HG02885 (cell line): ENCODE data around the gene HTT.

ENCODE experiments used
- ATAC-seq: cut with Tn5 transposase; IDR thresholded peaks from one replicate; pipeline ENCODE4 v1.9.1; 2021; ENCODE audit warnings: mild to moderate bottlenecking; ENCODE audit not compliant: unreplicated experiment, poor library complexity

Gene HTT

DNA sequence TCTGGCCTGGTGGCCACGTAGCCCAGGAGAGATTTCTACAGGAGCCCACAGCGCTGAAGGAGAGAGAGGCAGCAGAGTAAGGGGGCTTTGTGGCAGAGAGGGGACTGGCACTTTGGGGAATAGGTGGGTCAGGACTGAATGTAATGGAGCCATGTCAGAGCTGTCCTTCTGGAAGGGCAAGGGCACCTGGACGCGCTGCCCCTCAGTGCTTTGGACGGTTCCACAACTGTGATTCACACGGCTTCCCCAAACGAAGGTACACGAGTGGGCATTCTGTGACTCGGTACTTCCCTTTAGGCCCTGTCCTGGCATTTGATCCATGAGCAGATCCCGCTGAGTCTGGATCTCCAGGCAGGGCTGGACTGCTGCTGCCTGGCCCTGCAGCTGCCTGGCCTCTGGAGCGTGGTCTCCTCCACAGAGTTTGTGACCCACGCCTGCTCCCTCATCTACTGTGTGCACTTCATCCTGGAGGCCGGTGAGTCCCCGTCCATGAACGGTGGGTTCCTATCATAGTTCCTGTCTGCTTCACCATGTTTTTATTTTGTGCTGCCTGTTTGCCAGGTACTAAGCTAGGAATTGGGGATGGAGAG is 139.3 kb downstream of the HTT start:
- ATAC-seq: no peak

- no peak for ATAC-seq
These were observed 140.8 kb downstream of the HTT start for GRCh38 chr4:3215256-3215655.

DNA sequence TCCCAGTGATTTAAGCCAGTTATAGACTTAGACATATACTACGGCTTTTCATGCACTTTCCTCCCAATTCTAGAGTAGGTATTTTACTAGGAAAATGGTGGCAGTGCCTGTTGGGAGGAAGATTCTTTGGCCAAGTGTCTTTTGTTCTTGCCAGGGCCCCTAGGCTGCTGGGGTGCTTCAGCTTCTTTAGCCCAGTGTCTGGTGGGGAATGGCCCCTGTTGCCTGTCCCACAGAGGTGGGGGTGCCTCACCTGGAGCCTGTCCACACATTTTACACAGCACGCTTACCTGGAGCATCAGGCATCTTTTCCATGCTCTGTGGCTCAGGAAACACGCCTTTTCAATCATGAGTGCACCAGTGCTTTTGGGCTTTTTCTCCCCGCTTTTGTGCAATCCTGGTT is 141.3 kb downstream of the HTT start:
- ATAC-seq: no peak

GRCh38 chr4:3217266-3217665 is 142.8 kb downstream of the HTT start:
- no peak for ATAC-seq

GRCh38 chr4:3217771-3218170 is 143.3 kb downstream of the HTT start:
- ATAC-seq: no peak

DNA sequence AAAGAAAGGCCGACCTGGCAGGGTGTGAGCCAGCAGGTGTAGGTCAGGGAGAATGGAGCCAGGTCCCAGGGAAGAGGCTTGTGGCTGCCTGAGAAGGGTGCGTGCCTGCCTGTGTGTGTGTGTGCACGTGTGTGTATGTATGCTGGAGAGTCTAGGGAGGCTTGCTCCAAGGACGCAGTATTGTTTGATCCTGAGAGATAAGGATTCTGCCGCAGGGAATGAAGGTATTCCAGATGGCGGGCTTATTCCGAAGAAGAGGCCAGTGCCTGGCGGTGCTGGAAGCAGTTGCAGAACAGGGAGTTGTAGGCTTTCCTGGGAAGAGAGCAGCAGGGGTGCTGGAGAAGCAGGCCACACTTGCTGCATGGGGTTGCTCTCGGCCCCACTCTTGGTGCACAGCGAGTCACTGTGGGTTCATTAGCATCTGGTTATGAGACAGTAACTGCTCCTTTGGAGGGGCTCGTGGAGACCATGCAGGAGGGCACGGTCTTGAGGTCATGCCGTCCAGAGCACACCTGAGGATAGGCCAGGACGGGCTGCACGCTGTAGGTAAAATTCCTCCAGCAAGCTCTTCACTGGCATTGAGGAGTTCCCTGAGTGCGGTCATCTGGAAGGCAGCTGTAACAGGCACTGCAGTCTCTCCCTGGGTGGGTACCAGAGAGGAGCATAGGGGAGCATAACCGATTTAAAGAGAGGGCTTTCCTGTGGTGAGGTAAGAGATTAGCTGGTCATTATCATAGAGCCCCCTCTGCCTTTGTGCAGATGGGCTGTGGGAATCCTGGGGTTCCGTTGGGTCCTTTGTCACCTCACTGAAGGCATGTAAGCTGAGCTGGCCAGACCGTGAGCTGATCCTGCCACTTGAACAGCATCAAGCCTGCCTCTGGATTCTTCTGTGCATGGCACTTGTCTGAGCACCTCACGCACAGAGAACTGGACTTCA is 144.6 kb downstream of the HTT start:
- ATAC-seq: no peak

GRCh38 chr4:3219761-3220475 is 145.4 kb downstream of the HTT start:
- ATAC-seq: no peak

- no peak for ATAC-seq
These were observed 146.1 kb downstream of the HTT start for GRCh38 chr4:3220476-3221183.

GRCh38 chr4:3221184-3221494 is 146.7 kb downstream of the HTT start:
- ATAC-seq: no peak

GRCh38 chr4:3221996-3222395 is 147.5 kb downstream of the HTT start:
- ATAC-seq: no peak

DNA sequence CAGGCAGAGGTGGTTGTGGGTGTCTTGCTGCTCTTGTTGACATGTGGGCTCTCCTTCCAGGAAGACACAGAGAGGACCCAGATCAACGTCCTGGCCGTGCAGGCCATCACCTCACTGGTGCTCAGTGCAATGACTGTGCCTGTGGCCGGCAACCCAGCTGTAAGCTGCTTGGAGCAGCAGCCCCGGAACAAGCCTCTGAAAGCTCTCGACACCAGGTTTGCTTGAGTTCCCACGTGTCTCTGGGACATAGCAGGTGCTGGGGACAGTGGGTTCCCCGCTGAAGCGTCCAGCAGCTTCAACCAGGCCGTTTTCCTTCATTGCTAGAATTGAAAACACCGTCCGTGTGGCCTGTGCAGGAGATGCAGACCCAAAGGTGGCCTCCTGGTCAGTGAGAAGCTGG is 148.9 kb downstream of the HTT start:
- no peak for ATAC-seq

DNA sequence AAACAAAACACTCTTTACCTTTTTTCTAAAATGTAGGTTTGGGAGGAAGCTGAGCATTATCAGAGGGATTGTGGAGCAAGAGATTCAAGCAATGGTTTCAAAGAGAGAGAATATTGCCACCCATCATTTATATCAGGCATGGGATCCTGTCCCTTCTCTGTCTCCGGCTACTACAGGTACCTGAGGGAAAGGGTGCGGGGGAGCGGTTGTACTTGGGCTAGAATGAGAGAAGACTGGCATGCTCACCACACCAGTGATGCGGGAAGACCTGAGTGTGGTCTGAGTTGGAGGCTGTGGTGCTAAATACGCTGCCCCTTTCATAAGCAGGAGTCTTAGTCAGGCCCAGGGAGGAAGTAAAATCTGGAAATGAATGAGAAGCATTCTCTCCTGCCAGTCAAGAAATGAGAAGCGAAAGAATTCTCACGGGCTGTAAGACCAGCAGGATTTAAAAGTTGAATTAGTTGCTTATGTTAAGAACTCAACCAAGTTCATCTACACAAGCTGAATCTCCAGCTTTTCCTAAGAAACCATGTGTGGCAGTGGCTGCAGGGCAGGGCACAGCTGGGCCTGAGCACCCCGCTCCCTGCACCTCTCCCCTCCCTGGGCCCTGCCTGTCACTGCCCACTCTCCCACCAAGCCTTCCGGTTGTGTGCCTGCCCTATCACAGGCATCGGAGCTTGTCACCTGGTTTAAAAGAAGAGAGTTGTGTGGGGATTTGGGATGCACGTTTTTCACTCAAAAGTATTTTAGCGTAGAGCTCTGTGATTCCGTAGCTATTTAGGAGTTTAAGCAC is 149.7 kb downstream of the HTT start:
- no peak for ATAC-seq

DNA sequence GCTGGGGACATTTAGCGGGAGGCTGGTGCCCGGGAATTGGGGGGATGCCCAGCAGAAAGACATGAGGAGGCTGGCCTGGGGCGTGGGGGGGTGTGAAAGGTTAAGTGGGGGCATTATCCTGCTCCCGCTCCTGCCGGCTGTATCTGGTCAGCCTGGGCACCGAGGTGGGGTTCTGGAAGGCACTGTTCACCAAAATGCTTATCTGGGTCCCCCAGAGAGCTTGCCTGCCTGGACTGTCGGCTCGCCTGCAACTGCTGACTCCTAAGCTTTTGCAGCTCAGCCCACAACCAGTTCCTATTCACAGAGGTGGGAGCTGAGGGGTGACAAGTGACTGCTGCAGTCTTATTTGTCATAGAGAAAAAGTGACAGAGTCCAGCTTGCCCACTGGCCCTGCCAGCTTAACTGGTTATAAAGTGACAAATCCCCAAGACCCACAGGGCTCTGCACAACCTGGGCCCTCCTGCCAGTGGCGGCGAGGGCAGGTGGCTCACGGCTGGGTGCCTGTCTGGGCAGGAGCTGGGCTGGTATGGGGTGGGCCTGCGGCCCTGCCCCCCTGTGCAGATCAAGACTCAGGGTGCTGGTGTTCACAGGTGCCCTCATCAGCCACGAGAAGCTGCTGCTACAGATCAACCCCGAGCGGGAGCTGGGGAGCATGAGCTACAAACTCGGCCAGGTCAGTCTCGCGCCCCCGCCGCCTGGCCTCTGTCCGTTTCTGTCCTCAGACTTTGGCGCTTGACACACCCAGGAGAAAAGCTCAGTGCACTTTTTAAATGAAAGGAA is 150.8 kb downstream of the HTT start:
- ATAC-seq: no peak

GRCh38 chr4:3225936-3226335 is 151.5 kb downstream of the HTT start:
- ATAC-seq: no peak

DNA sequence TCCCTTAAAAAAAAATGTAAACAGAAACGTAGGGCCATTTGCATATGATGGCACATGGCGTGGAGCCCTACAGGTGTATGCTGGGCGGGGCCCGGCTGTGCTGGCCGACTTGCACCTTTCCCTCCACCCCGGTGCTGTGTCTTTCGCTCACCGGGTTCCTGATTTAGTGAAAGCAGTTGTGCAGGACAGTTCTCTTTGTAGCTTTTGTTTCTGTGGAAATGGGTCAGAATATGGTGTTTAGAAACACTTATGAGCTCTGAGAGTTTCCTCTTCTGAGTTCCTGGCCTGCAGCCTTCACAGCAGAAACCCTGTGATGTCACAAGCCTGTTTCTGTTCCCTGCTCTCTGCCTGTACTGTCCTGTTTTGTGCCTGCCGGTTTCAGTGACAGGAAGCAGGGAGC is 152.0 kb downstream of the HTT start:
- ATAC-seq: no peak

- ATAC-seq: no peak
These were observed 152.5 kb downstream of the HTT start for GRCh38 chr4:3226944-3227343.

- no peak for ATAC-seq
These were observed 153.6 kb downstream of the HTT start for GRCh38 chr4:3227878-3228675.

DNA sequence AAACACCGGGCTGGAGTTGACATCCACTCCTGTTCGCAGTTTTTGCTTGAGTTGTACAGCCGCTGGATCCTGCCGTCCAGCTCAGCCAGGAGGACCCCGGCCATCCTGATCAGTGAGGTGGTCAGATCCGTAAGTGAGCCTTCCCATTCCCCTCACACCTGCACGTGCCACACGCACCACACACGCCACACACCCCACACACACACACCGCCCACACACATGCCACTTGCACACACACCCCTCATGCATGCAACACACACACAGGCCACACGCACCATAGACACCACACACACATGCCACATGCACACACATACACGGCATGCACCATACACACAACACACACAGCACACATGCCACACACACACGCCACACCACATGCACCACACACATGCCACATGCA is 154.4 kb downstream of the HTT start:
- ATAC-seq: no peak

GRCh38 chr4:3229328-3229727 is 154.8 kb downstream of the HTT start:
- ATAC-seq: no peak
